Measurements from ENCODE around the gene SLC25A53. TPM values are rescaled to one million over a fixed set of nuclear protein-coding genes. Genes with fewer than 3 reads are reported as not detected.
"Not testable (repeated sequence)": the region's sequence is repeated elsewhere in the genome, so short reads cannot be mapped to it uniquely, and the experiment has no call there.

The SLC25A53 gene
- total RNA-seq, 1 donor from 2014 or later = 17.3 TPM

GRCh38 chrX:104134583-104135261 is 22.1 kb downstream of the SLC25A53 start:
- DNase-seq (ENCODE audit: low spot score) = no peak

GRCh38 chrX:104130808-104131207 is 26.0 kb downstream of the SLC25A53 start:
- DNase-seq (ENCODE audit: low spot score) = no peak

- DNase-seq (ENCODE audit: low spot score) = no peak
Measured at GRCh38 chrX:104126856-104127255, 30.0 kb downstream of the SLC25A53 start.

DNA sequence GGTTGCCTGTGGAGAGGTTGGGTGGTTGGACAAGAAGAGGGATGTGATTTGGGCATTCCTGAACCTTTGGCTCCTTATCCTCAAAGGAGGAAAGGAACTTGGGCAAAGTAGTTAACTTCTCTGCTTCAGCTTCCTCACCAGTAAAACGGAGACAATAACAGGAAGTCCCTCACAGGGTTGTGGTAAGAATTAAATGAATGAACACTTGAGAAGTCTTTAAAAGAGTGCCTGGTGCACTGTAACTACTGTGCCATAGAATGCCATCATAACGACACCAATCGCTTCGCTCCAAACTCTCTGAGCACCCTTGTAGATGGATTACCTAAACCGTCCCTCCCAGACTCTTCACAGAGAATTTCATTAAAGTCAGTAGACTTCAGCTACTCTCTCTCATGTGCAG is 34.0 kb downstream of the SLC25A53 start:
- no peak for DNase-seq (ENCODE audit: low spot score)

- DNase-seq (ENCODE audit: low spot score) = no peak
Measured at GRCh38 chrX:104118765-104119164, 38.0 kb downstream of the SLC25A53 start.

DNA sequence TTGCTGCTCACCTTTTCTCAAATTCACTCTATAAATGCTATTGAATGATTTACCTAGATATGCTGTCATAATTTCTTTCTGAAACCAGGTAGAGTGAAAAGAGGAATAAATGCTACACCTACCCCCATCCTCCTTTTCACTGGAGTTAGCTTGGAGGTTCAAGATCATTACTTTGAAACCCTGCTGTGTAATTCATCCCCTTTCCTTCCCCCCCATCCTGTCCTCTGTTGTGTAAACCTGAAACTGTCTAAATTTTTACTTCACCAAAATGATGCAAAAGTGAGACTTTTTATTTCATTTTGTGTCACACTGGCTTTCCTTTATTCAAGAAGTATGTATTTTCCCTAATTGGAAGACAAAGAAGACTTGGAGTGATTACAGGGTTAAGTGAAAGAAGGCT is 39.0 kb downstream of the SLC25A53 start:
- DNase-seq (ENCODE audit: low spot score) = no peak

DNA sequence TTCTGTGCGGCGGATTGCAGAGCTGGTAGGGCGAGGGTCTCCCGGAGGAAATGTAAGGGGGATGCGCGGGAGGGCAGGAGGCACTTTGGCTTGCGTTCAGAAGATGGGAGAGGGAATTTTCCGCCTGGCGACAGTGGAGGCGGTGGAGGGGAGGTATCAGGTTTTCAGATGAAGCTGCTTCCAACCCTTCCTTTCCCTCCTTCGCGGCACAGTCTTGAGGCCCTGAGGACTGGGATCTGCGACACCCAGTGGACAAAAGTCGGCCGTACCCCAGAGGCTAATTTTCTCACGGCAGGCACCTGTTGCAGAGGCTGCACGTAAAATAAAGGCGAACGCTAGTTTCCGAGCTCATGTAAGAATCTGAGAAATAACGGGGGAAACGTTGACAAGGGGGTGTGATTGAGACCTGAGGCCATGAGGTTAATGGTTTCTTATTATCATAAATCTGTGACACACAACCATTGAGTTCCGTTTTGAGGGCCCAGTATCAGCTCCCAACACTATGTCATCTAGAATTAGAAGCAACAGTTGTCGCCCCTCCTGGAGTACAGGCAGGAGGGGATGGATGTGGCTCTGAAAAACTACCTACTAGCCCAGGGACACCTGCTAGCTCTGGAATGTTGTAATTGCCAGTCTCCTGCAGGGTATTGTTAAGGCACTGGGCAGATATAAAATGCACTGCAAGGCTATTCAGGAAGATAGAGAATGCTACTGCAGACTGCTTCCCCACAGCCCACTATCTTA is 43.4 kb downstream of the SLC25A53 start:
- DNase-seq (ENCODE audit: low spot score) = peak; percentile 52

GRCh38 chrX:104112326-104112951 is 44.4 kb downstream of the SLC25A53 start, which contains the start of gene ZCCHC18:
ZCCHC18 (plus strand) TSS chrX:104112523; CDS start chrX:104114112, 1,589 bp downstream.
- DNase-seq (ENCODE audit: low spot score) = peak; percentile 50

DNA sequence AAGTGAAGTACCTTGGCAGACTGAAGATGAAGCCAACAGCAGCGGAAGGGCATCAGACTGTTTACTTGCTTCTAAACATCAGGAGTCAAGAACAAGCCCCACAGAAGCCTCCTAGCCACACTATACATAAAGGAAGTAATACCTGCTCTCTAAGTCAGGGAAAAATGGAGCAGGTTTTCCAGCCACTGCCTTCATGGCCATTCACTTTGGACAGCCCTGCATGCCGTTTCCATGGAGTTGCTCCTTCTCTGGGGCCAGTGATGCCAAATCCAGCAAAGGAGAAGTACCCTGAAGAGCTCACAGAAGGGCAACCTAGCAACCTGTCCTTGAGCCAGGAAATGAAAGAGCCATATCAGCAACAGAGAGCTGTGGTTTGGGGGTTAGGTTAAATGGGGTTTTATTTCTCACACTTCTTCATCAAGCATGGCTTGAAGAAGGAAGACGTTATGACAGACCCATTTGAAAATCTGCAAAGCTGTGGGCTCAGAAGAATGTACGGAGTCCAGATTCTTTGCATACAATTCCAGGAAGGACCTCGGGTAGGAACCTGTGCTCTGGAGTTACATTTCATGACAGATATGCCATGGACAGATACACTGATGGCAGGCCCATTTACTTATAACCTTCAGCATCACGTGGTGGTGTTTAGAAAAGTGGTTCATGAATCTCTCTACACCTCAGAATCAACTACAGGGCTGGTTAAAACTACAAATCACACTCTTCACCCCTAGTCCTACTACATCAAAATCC is 46.1 kb downstream of the SLC25A53 start:
- DNase-seq (ENCODE audit: low spot score) = not testable (repeated sequence)

DNA sequence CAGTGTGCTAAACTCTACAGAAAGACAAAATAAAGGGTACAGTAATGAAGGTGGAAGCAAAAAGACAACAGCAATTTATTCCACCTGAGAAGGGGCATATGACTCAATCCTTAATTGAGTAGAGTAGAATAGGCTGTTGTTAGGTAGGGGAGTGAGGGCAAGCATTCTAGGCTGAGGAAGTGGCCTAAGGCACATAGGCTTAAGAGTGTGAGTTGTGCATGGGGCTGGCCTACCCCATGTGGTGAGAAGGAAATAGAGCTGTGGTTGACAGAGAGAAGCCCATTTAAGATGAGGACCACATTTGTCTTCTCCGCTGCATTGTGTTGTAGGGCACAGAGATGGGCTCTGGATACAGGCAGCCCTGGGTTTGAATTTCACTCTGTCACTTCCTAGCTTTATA is 47.9 kb downstream of the SLC25A53 start:
- DNase-seq (ENCODE audit: low spot score) = no peak

DNA sequence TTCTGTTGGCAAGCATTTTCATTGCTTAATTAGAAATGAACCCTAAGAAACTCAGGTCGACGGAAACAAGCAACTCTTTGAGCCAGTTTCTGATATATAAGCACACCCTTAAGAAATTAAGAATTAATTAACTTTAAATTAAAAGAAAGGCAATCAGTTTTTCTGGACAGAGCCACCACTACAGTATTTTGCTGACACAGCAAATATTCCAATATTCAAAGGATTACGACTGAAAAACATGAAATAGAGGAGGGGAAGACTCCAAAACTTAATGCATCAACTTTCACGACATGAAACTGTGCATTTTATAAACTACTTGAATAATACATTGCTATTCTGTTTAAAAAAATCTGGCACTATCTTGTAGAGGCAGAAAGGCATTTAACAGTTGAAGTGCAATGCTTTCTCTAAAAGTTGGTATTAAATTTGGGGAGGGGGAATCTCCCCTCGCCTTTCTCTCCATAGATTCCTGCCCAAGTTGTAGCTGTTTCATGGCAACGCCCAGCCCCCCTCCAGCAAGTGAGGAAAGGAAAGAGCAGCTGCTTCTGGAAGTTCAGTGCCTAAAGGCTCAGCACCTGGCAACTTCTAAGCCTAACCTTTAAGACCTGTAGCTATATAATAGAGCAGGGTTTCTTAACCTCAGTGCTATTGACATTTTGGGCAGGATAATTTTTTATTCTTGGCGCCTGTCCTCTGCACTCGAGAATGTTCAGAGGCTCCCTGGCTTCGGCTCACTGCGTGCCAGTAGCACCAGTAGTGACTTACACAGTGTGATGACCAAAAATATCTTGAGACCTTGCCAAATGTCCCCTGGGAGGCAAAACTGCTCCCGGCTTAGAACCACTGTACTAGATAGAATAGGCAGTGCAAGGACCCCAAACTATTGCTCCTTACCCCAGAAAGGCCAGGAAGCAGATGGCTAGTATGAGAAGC is 51.2 kb downstream of the SLC25A53 start:
- DNase-seq (ENCODE audit: low spot score) = no peak

GRCh38 chrX:104104676-104105075 is 52.1 kb downstream of the SLC25A53 start:
- no peak for DNase-seq (ENCODE audit: low spot score)

DNA sequence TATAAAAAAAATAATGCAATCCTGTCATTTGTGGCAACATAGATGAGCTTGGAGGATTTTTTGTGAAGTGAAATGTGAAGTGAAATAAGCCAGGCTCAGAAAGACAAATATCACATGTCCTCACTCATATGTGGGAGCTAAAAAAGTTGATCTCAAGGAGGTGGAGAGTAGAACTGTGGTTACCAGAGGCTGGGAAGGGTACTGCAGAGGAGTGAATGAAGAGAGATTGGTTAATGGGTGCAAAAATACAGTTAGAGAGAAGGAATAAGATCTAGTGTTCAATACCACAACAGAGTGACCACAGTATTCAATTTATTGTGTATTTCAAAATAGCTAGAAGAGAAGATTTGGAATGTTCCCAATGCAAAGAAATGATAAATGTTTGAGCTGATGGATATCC is 57.9 kb downstream of the SLC25A53 start:
- no peak for DNase-seq (ENCODE audit: low spot score)

GRCh38 chrX:104098151-104098808 is 58.5 kb downstream of the SLC25A53 start:
- peak; percentile 49 for DNase-seq (ENCODE audit: low spot score)

DNA sequence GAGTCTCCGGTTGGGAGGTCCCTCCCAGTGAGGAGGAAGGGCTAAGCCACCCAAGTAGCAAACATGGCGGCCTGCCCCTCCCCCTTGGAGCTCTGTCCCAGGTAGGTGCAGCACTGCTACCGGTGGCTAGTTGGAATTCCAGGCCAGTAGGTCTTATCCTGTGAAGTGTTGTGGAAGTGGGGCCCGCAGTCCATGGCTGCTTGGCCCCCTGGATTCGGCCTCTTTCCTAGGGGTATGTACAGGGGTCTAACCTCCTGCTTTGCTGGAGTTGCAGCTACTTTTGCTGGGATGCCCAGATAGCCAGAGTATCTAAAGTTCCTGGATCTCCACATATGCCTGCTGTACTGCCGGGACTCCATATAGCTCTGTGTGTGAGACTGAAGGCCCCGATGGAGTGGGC is 70.9 kb downstream of the SLC25A53 start:
- DNase-seq (ENCODE audit: low spot score) = no peak

DNA sequence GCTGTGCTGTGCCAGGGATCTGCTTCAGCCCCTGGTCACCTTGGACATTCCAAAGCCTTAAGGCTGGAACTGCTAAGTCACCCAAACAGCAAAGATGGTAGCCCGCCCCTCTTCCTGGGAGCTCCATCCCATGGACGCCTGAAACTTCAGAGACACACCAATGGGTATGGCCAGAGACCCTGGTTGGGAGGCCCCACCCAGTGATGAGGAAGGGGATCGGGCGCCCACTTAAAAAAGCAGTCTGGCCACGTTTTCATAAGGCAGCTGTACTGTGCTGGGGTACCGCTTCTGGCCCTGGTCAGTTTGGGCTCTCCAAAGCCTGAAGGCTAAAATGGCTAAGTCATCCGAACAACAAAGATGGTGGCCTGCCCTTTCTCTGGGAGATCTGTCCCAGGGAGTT is 71.3 kb downstream of the SLC25A53 start:
- no peak for DNase-seq (ENCODE audit: low spot score)

DNA sequence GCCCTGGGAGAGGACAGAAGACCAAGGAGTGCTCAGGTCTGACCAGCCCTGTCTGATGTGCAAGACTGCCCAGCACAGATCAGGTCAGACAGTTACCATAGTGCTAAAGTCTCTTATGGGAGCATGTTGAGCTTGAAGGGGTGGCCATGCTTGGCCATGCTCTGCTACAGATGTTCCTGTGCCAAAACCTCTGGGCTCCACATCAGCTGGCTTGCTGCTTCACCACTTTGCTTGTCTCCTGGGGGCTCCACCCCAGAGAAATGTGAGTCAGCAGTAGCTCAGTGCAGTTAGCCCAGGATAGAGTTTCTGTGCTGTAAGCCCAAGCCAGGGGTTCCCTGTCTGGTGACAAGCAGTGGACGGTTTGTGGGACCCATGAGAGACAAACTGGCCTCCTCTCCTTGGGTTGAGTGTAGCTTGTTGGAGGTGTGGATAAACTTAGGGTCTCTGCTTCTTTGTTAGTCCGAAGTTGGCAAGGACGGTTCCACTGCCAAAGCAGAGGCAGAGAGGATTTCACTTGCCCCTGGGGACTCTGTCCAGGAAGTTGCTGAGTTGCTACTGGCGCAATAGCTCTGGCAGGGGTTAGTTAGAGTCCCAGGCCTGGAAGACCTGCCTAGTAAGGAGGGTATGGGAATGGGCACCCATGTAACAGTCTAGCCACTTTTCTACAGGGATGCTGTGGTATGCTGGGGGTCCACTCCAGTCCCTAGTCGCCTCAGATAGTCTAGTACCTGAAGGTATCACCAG is 72.1 kb downstream of the SLC25A53 start:
- DNase-seq (ENCODE audit: low spot score) = no peak

GRCh38 chrX:104084063-104084462 is 72.7 kb downstream of the SLC25A53 start:
- no peak for DNase-seq (ENCODE audit: low spot score)

DNA sequence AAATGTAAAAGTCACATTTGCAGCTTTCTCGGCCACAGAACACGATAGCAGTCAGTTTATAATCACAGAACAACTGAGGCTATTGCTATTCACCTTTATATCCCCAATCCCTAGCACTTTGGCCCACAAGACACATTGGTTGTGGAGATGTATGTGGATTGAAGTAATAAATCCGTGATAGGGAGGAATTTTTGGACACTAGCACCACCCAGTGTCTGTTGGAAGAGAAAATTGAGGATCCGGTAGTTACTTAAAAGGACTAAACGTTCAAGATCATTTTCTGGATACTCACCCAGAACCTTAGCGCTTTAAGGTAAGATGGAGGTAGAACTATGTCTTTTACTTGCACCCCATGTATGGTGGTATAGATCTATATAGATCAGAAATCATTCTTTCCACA is 79.0 kb downstream of the SLC25A53 start:
- not testable (repeated sequence) for DNase-seq (ENCODE audit: low spot score)

Data from umbilical cord (tissue), 2 donors.